Measurements from ENCODE around the gene ENTHD1.
"Not testable (repeated sequence)": the region's sequence is repeated elsewhere in the genome, so short reads cannot be mapped to it uniquely, and the experiment has no call there.

Gene ENTHD1

DNA sequence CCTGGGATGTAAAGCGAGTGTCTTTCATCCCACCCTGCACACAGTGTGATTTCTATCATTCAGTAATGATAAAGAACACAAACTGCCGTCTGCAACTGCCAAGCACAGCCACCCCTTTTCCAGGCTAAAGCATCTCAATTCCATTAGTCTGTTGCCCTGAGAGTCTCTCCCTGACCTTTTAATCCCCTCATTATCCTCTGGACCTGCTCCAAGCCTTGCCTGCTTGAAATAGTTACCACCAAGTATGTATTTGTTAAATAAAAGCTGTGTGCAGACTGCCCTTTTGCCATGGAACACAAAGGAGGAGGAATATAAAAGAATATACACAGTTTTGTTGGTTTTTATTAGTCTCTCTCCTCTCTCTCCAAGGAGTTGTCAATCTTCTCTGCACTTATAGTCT, 20.3 kb upstream of the ENTHD1 start:
- Mint-ChIP-seq H3K4me1 (peaks cover 98% of the 10 kb centered on the region), H3K27ac (peak overlapping the region; percentile 93), H3K27me3 (no peaks in the 10 kb centered on the region), H3K36me3 (ENCODE audit: low read depth) (peaks cover 6% of the 10 kb centered on the region), H3K9me3 (peaks cover 4% of the 10 kb centered on the region), H3K4me3 (peak overlapping the region; percentile 87)
- DNase-seq (no peak), ATAC-seq (no peak)

DNA sequence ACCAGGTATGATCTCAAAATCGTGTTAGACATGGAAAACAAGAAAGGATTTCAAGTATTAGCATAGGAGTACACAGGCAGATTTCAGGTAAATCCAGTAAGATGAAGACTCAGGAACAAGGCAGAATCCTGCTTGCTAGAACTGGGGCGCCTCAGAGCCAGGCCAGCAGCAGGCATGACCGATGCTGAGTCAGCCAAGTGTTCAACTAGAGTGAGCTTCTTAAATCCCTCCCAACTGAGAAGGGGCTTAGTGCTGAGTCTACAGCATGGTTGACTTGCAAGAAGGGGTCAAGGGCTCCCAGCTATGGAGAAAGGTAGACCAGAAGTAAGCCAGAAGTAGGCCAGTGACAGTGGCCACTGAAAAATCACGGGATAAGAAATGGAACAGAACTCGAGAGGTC, 19.8 kb upstream of the ENTHD1 start:
- DNase-seq (no peak), ATAC-seq (no peak)
- peaks cover 98% of the 10 kb centered on the region for H3K4me1 Mint-ChIP-seq
- H3K4me3 Mint-ChIP-seq: peak overlapping the region; percentile 87
- peak overlapping the region; percentile 93 for H3K27ac Mint-ChIP-seq
- no peaks in the 10 kb centered on the region for H3K27me3 Mint-ChIP-seq
- H3K9me3 Mint-ChIP-seq: peaks cover 4% of the 10 kb centered on the region
- H3K36me3 Mint-ChIP-seq (ENCODE audit: low read depth): peaks cover 6% of the 10 kb centered on the region

GRCh38 chr22:39910876-39911613, 17.5 kb upstream of the ENTHD1 start:
- DNase-seq: no peak
- no peak for ATAC-seq
- H3K4me1 Mint-ChIP-seq: peaks cover 89% of the 10 kb centered on the region

DNA sequence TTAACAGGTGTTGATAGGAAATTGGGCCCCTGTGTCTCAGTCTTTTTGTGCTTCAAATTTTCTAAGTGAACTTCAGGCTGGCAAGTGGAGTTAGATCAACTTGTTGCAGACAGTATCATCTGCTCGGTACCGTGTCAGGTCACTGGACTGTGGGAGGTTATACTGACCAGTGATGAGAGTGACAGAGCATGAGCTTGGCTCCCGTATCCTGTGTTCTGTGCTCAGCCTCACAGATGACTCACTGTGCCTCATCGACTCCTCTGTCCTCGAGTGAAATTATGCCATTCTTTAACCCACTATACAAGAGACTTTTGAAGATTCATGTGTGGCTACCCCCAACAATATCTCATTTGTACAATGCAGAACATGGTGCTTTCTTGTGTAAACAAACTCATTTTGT, 15.2 kb upstream of the ENTHD1 start:
- ATAC-seq (peak; percentile 53), DNase-seq (no peak)
- Mint-ChIP-seq H3K27ac (peak overlapping the region; percentile 93), H3K4me3 (peak overlapping the region; percentile 87), H3K27me3 (no peaks in the 10 kb centered on the region), H3K9me3 (peaks cover 4% of the 10 kb centered on the region), H3K4me1 (peaks cover 76% of the 10 kb centered on the region), H3K36me3 (ENCODE audit: low read depth) (peaks cover 3% of the 10 kb centered on the region)

More at GRCh38 chr22:39910876-39911613, 17.5 kb upstream of the ENTHD1 start:
- no peaks in the 10 kb centered on the region for H3K27me3 Mint-ChIP-seq
- H3K4me3 Mint-ChIP-seq: peak overlapping the region; percentile 87
- H3K9me3 Mint-ChIP-seq: peaks cover 4% of the 10 kb centered on the region
- H3K27ac Mint-ChIP-seq: peak overlapping the region; percentile 93
- peaks cover 3% of the 10 kb centered on the region for H3K36me3 Mint-ChIP-seq (ENCODE audit: low read depth)

DNA sequence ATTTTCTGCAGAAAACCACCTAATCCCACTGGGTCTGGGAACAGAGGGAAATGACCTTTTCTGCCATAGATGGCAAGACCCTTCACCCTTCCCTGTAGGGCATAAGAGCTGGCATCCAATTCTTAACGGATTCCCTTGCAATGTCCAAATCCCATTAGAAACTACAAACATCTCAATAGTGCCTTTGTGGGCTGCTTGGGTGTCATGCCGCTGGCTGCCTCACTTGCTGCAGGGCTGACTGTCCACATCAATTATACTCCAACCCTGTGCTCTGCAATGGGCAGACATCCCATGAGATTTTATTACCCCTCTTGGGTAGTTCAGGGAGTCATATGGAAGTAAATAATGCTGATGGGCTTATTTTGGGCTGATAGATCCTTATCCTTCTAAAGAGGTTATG, 14.6 kb upstream of the ENTHD1 start:
- ATAC-seq (no peak), DNase-seq (no peak)
- H3K4me3 Mint-ChIP-seq: peak overlapping the region; percentile 87
- H3K27me3 Mint-ChIP-seq: no peaks in the 10 kb centered on the region
- peaks cover 70% of the 10 kb centered on the region for H3K4me1 Mint-ChIP-seq
- peak overlapping the region; percentile 93 for H3K27ac Mint-ChIP-seq
- H3K36me3 Mint-ChIP-seq (ENCODE audit: low read depth): peaks cover 3% of the 10 kb centered on the region
- peaks cover 4% of the 10 kb centered on the region for H3K9me3 Mint-ChIP-seq

DNA sequence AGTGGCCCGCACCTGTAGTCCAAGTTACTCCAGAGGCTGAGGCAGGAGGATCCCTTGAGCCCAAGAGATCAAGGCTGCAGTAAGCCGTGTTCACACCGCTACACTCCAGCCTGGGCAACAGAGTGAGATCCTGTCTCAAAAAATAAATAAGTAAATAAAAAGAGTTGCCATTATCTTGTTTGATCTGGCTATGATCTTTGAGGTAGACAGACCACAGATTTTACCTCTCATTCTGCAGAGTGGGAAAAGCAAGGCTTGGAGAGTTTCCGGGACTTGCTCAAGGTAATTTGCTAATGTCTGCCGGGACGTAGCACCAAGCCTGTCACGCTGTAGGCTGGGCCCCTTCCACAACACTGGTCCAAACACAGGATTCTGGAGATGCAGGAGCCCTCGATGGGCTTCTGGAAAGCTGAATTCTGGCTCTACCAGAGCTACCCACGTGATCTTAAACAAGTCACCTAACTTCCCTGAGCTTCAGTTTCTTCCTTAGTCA, 14.1 kb upstream of the ENTHD1 start:
- Mint-ChIP-seq H3K27ac (peak overlapping the region; percentile 93), H3K9me3 (peaks cover 4% of the 10 kb centered on the region), H3K4me3 (peak overlapping the region; percentile 87), H3K27me3 (no peaks in the 10 kb centered on the region), H3K4me1 (peaks cover 65% of the 10 kb centered on the region), H3K36me3 (ENCODE audit: low read depth) (peaks cover 6% of the 10 kb centered on the region)
- DNase-seq (no peak), ATAC-seq (no peak)

DNA sequence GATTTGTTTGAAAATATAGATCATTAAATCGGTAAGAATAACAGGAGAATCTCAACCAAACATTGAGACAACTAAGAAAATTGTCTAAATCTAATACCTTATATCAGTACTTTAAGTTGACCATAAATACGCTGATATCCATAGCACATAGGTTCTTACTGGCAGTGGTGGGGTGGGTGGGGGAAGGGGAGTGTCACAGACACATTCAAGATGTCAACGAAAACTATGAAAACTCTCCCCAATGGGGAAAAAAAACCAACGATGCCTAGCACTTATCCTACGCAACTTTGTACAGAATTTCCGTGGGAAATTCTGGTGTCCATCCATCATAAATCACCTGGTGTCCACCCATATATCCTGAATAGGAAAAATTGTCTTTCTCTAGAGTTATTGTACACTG, 13.5 kb upstream of the ENTHD1 start:
- Mint-ChIP-seq H3K4me3 (peak overlapping the region; percentile 87), H3K4me1 (peaks cover 59% of the 10 kb centered on the region), H3K27ac (peak overlapping the region; percentile 93), H3K9me3 (peaks cover 4% of the 10 kb centered on the region), H3K36me3 (ENCODE audit: low read depth) (peaks cover 7% of the 10 kb centered on the region), H3K27me3 (no peaks in the 10 kb centered on the region)
- no peak for DNase-seq
- no peak for ATAC-seq

GRCh38 chr22:39906207-39906606, 12.6 kb upstream of the ENTHD1 start:
- peak overlapping the region; percentile 93 for H3K27ac Mint-ChIP-seq
- peaks cover 50% of the 10 kb centered on the region for H3K4me1 Mint-ChIP-seq

GRCh38 chr22:39905687-39906086, 12.1 kb upstream of the ENTHD1 start:
- Mint-ChIP-seq H3K4me1 (peaks cover 50% of the 10 kb centered on the region), H3K27ac (peak overlapping the region; percentile 93), H3K36me3 (ENCODE audit: low read depth) (peaks cover 11% of the 10 kb centered on the region), H3K9me3 (peaks cover 4% of the 10 kb centered on the region), H3K4me3 (peak overlapping the region; percentile 87), H3K27me3 (no peaks in the 10 kb centered on the region)
- ATAC-seq (peak; percentile 6), DNase-seq (no peak)

More at GRCh38 chr22:39906207-39906606, 12.6 kb upstream of the ENTHD1 start:
- DNase-seq (no peak), ATAC-seq (peak; percentile 54)
- Mint-ChIP-seq H3K27me3 (no peaks in the 10 kb centered on the region), H3K4me3 (peak overlapping the region; percentile 87), H3K36me3 (ENCODE audit: low read depth) (peaks cover 11% of the 10 kb centered on the region), H3K9me3 (peaks cover 4% of the 10 kb centered on the region)

GRCh38 chr22:39904862-39905261, 11.3 kb upstream of the ENTHD1 start:
- Mint-ChIP-seq H3K4me1 (peaks cover 50% of the 10 kb centered on the region), H3K27me3 (no peaks in the 10 kb centered on the region), H3K27ac (peak overlapping the region; percentile 93), H3K36me3 (ENCODE audit: low read depth) (peaks cover 8% of the 10 kb centered on the region), H3K4me3 (peak overlapping the region; percentile 87), H3K9me3 (peaks cover under 1% of the 10 kb centered on the region)
- no peak for DNase-seq
- ATAC-seq: no peak

- peak overlapping the region; percentile 93 for H3K27ac Mint-ChIP-seq
- DNase-seq; ATAC-seq; H3K36me3 Mint-ChIP-seq (ENCODE audit: low read depth); H3K9me3 Mint-ChIP-seq; H3K27me3 Mint-ChIP-seq: not testable (repeated sequence)
- H3K4me1 Mint-ChIP-seq: peaks cover 48% of the 10 kb centered on the region
- H3K4me3 Mint-ChIP-seq: peak overlapping the region; percentile 87
These were observed 10.5 kb upstream of the ENTHD1 start for GRCh38 chr22:39904024-39904423.

DNA sequence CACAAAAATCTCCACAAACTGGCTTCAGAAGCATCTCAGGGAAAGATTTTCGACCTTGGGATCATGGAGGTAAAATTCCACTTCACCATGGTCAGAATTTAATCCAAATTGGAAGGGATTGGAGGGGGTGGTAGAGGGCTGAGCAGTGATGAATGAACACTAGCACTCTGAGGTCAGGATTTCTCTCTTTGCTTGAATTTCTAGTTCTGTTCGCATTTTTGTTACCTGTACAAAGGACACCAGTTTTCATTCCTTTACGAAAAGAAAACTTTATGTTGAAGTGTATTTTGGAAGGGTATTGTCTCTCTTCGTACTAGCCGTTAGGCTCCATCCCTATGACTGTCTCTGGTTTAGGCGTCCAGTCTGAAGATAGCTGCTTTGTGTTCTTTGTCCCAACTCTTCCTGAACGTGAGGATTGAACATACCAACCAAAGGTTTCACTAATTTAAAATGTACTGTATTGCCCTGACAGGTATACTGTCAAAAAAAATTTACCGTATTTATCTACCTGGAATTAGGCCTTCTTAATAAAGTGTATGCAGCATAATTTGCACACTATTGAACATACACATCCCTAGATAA, 8.1 kb upstream of the ENTHD1 start:
- Mint-ChIP-seq H3K27me3 (no peaks in the 10 kb centered on the region), H3K27ac (peak overlapping the region; percentile 93), H3K9me3 (no peaks in the 10 kb centered on the region), H3K4me1 (peaks cover 36% of the 10 kb centered on the region), H3K36me3 (ENCODE audit: low read depth) (peaks cover 8% of the 10 kb centered on the region), H3K4me3 (peak overlapping the region; percentile 87)
- ATAC-seq (no peak), DNase-seq (no peak)

DNA sequence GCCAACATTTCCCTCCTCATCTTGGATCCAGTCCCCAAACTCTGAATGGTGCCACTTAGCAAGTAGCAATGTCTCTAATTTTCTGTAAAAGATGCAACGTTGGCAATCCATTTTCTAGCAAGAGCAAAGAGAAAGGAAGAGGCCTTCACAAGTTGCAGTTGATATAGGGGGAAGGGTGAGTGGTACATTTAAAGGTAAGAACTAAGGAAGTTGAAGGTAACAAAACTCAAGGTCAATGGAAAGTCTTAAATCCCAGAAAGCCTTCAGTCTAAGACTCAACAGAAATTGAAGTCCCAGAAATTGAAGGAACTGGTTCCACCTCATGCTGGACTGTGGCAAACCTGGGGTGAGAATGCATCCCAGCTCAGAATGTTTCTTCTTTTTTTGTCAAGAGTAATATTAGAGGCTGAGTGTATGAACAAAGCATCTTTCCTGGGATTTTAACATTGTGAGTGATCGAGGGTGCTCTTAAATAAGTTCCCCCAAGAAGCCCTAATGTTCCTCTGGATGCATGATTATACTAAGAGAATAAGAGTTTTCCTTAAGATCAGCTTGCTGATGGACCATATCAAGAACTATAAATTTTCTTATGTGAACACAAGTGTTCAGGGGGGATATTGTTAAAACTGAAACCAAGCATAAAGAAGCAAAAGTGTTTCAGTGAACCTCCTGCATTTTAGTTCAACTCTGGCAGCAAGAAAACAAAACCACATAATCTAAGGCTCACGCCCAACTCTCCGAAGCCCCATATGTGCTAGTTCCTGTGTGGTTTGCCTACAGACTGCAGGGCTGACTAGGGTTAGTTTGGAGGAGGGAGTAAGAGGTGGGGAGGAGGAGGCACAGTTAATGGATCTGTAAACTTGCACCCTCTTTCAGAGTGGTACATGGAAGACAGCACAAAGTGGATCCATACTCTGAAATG, 7.0 kb upstream of the ENTHD1 start, which contains the start of gene GRAP2:
GRAP2 (plus strand) TSS at position 779 of the 922 bp plus-strand sequence. CDS start 46,023 bp downstream, outside the sequence.
- DNase-seq (peak; percentile 63), ATAC-seq (peak; percentile 98)
- no peaks in the 10 kb centered on the region for H3K9me3 Mint-ChIP-seq
- H3K4me3 Mint-ChIP-seq: peak within 1 kb of the TSS; percentile 87
- H3K27ac Mint-ChIP-seq: peak within 1 kb of the TSS; percentile 93
- peaks cover 8% of the 10 kb centered on the region for H3K36me3 Mint-ChIP-seq (ENCODE audit: low read depth)
- no peaks in the 10 kb centered on the region for H3K27me3 Mint-ChIP-seq
- peaks cover 30% of the 10 kb centered on the region for H3K4me1 Mint-ChIP-seq

- H3K27ac Mint-ChIP-seq: peak overlapping the region; percentile 73
- DNase-seq (no peak), ATAC-seq (no peak)
- no peaks in the 10 kb centered on the region for H3K9me3 Mint-ChIP-seq
- peak overlapping the region; percentile 0 for H3K4me3 Mint-ChIP-seq
- no peaks in the 10 kb centered on the region for H3K27me3 Mint-ChIP-seq
- H3K36me3 Mint-ChIP-seq (ENCODE audit: low read depth): peaks cover 8% of the 10 kb centered on the region
- H3K4me1 Mint-ChIP-seq: peaks cover 25% of the 10 kb centered on the region
These were observed 5.4 kb upstream of the ENTHD1 start for GRCh38 chr22:39898997-39899396.
